CD4-positive, alpha-beta T cell treated with Interleukin-15 for 4 hours (primary cell): ENCODE results near the gene SLC2A2.

Experiments used
- DNase-seq: peaks from one replicate; pipeline ENCODE4 v3.0.0-alpha.2; 2020; ENCODE audit warnings: low spot score

Gene SLC2A2

DNA sequence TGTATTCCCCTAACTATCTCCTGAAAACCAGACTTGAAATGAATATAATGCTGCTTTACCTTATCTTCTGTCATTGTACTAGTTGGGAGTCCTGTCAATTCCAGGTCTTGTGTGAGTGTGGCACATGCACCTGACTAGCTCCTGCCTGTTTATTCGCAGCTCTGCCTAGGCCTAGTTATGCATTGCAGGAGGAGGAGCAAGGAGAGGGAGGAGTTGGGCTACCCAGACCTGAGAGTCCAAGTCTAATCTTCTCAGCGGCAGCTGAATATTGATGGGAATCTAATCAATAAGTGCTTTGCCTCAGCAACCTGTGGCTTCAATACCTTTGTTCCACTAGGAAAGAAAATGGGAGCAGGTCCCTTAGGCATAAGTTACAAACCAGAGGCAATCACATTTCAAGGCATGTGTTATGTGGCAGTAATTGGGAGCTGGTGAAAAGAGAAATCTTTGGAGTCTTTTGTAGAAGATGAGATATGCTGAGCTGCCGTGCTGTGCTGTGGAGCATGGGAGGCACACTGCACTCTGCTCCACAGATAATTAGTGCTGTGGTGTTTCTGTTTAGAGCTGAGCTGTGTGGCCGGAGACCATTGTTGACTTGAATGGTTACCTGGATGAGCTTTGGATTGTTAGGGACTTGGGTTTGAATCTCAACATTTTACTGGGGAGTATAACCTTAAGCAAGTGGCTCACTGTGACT lies at the start of gene SLC2A2:
Gene SLC2A2 (minus strand): TSS at position 124 of the 697 bp plus-strand sequence. CDS start 50 bp downstream, at position 74.
- DNase-seq = no peak

DNA sequence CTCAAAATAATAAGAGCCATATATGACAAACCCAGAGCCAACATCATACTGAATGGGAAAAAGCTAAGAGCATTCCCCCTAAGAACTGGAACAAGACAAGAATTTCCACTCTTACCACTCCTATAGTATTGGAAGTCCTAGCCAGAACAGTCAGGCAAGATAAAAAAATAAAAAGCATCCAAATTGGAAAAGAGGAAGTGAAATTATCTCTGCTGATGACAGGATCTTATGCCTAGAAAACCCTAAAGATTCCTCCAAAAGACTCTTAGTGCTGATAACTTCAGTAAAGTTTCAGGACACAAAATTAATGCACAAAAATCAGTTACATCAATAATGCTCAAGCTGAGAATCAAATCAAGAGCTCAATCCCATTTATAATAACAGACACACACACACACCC lies 45.9 kb upstream of the SLC2A2 start:
- no peak for DNase-seq

DNA sequence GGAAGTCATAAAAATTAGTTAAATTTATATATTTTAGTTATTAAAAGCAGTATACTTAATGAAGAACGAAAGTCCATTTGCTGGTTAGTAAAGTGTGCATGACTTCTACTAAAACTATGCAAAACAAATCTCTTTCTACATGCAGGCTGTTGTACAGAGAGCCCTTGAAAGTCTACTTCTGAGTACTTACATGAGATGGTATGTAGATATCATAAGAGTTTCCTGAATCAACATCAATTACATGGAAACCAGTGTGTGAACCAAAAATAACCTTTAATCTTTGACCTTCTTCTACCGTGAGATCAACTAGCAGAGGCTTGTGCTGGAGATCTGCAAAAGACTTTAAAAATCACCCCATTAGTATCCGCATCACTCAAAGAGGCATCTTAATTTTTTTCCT lies 42.1 kb upstream of the SLC2A2 start:
- DNase-seq = no peak

DNA sequence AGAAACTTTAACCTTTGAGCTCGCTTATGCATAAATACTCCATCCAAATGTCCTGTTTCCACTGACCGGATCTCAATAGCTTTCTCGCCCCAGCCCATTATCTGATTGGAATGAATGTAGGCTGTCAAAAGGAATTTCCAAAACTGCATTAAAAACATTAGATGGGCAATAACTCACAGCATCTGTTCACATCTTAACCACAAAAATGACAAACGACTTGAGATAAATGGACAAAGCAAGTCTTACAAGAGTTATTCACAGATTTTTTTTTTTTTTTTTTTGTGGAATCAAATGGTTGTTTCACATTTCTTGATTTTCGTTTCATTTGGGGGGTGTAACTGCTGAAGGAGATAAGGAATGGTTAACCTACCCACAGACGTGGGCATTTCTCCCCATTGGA lies 39.7 kb upstream of the SLC2A2 start:
- no peak for DNase-seq

DNA sequence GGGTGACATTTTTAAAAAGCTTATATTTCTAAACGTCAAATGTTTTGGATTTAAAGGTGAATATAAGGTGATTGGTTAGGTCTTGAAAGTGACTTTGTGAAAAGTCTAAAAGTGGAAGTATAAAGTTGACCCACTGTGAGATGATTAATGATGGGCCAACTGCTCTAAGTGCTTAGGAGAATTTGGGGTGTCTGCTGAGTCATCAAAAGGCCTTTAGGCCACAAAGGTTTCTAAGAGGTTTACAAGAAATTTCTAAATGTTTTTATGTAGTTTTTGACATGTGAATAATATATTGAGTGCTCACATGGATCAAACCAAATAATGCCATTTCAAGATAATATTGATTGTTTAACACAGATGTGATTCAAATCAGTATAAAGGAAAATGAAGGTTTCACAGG lies 39.2 kb upstream of the SLC2A2 start:
- no peak for DNase-seq

DNA sequence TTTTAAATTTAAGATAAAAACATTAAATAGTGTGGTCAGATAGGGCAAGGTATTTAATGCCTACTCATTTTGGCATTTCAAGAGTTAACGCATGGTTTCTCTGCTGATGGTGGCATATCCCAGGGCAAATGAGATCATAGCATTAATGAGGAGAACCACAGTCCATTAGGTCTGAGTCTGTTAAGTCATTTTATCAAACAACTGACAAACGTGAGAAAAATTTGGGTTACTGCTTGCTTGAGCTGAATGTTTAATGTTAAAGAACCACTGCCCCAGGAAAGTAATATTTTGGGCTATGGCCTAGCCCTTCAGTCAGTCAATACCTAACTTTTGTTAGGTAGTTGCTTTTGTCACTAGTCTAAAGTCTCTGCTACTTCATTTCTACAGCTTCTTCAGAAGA lies 37.9 kb upstream of the SLC2A2 start:
- no peak for DNase-seq

DNA sequence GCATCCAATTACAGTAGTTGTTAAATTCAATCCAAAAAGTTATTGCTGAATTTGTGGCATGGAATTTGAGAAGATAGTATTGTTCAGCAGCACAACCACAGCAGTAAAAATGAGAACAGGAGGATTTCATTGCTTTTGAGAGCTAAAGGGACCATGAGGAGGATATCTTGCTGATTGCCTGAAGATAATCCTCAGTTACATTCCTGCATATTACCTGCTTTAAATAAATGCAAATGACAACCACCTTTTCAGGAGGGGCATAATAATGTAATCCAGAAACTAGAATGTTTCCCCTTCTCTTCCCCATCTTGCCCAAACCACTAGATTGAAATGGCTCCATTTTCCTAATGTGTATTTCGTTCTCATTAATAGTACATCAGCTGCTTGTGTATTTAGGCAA lies 35.2 kb upstream of the SLC2A2 start:
- no peak for DNase-seq

DNA sequence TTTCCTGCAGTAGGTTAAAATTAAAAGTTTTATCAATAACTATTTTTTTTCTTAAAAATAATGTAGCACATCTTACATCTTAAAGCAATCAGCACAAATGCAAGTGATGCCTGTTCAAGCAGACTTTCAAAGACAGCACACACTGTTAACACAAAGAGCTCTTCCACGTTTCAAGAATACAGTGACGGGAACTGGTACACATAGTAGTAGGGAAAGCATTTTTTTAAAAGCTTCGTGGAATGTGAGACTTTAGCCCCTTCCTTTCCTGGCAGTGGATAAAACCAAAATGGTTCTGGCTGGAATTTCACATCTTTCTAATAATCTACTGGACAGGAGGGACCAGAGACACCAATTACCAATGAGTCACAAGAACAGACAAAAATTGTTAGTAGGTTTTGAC lies 33.5 kb upstream of the SLC2A2 start:
- DNase-seq = no peak

DNA sequence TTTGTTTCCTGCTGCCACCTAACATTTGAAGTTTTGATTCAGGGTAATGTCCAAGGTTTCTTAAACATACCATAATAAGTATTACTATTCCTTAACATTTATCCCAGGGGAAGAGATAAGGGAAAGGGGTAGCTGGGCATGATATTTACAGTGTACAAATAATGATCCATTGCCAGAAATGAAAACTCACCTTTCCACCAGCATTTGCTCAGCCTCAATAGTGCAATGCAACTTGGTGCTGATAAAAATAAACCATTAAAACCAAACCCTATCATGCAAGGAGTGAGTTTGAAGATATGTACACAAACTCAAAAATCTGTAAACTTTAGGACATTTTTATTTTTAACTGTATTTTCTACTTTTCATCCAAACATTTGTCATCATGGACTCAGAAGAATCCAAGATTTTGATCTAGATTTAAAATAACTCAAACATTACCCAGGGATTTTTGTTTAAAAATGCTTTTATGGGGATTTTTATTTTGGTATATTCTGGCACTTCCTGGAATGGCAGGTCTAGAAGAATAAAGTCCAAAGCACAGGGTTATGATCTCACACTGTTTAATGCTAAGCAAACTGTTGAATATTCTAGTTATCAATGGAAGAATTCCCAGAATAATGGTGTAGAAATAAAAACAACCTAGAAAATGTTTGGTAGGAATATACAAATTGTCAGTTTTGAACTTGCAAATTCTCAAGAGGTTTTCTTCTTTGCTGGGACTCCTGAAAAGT lies 32.5 kb upstream of the SLC2A2 start:
- DNase-seq = no peak

DNA sequence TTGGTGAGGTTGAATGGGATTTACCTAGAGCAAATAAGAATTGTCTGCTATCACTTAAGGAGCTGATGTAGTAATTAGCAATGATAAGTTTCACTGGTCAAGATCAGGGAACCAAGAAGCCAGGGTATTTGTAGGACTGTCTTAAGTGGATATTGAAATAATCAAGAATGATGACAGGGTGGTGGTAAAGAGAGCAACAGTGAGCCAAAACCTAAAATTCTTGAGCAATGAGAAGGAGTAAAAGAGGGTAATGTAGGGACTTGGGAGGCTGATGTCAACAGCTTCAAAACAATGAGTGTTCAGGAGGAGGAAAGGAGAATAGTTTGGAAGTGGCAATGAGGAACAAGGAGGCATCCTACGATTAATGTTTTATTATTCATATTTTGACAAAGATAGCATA lies 31.5 kb upstream of the SLC2A2 start:
- DNase-seq = no peak

DNA sequence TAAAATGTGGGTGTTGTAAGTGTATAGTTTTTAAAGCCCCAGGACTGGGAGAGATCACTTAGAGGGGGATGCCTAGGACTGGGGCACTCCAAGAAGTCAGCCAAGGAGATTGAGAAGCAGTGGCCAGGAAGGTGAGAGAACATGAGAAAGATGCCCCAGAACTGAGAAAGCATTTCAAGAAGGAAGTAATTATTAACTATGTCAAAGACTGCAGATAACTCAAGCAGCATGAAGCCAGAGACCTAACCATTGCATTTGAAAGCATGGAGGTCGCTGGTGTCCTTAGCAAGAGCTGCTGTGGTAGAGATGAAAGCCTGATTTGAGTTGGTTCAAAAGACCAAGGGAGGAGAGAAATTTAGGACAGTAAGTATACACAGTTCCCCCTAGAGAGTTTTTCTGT lies 30.6 kb upstream of the SLC2A2 start:
- DNase-seq = no peak

DNA sequence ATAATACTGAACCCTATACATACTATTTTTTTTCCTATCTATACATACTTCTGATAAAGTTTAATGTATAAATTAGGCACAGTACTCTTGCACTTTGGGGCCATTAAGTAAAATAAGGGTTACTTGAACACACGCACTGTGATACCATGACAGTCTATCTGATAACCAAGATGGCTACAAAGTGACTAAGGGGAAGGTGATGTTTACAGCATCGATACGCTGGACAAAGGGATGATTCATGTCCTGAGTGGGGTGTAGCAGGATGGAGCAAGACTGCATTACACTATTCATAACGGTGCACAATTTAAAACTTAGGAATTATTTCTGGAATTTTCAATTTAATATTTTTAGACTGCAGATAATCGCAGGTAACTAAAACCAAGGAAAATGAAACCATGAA lies 30.0 kb upstream of the SLC2A2 start:
- no peak for DNase-seq

DNA sequence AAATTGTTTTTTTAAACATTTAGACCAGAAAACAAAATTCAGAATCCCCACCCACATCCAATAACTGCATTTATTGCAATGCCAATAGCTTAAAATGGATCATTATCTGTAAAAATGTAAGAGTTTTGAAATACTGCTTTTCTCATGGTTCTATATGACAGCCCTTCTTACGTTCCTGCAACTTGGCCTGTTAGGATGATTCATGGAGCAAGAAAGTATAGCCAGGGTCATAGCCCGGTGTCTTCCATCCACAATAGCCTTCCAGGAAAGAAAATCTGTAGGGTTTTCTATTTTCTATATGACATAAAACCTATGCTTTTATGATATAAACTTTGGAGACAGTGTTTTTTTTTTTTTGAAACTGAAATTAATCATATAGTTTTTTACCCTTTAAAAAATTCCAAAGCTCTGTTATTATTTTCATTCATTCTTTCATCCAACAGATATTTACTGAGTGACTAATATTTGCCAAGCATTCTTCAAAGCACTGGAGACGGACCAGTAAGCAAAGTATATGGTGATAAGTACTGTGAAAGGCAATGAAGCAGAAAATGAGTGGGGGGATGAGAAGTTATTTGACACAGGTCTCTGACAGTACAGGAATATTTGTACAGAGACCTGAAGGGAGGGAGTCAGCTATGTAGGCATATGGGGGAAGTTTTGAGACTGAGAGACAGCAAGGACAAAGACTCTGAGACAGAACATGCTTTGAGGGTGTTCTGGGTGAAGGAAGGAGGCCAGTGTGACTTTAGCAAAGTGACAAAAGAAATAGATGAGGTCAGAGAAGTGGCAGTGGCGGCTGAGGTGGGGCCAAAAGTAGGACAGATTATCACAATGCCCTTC lies 29.0 kb upstream of the SLC2A2 start:
- no peak for DNase-seq

DNA sequence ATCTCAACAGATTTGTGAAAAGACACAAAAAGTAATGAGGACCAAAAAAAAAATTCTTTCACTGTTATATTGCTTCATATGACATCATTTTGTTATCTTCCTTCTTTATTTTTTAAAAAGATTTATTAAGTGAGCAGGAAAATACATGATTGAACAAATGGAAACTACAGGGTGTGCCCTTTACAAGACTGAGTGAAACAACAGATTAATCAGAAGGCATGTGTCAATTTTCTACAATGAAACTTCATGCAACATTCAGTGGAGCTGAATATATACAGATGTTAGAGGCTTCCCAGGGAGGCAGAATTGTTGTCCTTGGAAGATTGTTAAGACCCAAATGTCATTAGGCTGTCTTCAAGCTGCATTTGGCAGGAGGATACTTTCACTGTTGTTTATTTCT lies 28.4 kb upstream of the SLC2A2 start:
- DNase-seq = no peak

DNA sequence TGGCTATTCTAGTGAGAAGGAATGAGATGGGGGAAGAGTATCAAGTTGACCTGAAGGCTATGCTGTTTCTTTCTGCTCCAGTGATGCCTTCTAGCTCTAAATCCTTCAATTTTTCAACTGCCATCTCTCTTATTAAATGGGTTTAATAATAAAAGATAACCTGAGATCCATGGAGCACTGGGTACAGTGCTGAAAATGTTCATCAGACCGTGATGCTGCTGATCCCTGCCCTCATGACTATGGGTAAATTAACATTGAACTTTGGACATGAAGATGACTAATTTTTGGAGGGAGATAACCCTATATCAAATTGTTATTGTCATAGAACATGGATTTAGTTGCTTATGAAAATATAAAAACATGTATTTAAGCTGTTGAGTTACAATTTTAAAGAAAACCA lies 27.7 kb upstream of the SLC2A2 start:
- DNase-seq = no peak

DNA sequence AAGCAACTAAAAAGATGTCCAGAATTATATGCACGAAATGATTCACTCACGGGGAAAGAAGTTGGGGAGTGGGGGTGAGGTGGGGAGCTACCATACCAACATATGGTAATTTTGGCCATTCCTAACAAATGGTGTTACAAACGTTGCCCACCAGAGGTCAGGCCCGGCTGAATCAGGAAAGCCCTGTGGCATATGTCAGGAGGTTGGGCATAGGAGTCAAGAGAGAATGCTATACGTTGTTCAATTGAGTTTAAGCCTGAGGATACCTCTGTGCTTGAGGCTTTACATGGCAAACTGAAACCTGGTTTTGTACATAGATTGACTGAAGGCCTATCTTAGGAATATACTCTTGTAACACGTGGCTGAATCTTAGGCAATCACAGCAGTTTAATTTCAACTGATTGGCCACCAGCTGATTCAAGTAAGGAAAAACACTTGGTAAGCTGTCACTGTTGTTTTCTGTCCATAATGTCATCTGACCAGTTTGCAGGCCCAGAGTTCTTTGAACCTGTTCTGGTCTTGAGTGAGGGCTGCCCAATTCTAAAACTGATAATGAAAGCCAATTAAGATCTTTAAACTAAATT lies 23.4 kb upstream of the SLC2A2 start:
- DNase-seq = peak; percentile 31

DNA sequence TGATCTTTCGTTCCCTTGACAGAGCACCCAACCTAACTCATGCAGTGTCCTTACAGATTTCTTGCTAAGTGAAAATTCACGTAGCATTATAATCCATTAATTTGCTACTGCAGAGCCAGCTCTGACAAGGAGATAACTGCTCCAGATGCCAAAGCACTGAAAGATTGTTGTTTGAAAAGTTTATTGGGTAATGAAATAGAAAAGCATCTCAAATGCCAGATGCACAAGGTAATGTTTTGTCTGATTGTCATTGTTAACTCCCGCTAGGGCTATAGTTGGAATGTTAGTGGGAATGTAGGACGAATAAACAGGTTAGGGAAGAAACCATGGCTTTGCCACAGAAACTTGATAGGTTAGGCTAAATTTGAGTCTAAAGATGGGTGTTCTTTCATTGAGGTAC lies 20.2 kb upstream of the SLC2A2 start:
- no peak for DNase-seq

DNA sequence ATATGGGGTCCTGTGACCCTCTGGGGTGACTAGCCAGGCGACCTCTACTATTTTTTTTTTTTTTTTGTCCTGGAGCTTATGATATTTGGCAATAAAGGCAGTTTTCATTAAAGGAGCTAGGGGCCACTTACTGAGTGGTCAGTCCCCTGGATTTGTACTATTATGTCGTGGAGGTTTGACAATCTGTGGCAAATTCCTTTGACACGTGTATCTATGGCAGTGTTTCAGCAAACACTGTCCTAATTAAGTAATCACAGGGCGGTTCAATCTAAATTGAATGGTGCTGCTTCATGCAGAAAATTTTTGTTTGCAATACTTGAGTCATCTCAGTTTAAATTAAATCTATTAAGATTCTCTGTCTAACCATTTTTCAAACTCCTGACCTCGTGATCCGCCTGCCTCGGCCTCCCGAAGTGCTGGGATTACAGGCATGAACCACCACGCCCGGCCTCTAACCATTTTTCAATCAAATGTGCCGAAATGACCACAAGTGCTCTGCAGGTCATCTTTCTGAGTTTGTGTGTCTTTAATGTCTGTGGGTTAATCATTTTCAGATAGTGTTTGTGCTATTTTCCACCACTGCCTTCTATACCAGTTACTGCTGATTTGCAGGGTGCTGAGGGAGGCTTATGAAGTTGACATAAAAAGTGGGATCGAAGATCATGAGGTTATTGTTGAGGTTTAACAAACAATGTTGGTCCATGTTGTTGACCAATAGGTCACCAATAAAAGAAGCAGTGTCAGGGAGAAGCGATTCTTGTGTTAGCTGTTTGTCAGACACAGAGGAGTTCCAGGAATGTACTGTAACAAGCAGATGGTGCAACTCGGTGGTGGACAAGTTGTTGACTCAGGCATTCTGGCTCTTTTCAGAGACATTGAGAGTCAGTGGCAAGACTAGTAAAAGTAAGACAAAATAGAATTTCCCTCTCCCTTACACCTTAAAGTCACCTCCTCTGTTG lies 18.6 kb upstream of the SLC2A2 start:
- no peak for DNase-seq

DNA sequence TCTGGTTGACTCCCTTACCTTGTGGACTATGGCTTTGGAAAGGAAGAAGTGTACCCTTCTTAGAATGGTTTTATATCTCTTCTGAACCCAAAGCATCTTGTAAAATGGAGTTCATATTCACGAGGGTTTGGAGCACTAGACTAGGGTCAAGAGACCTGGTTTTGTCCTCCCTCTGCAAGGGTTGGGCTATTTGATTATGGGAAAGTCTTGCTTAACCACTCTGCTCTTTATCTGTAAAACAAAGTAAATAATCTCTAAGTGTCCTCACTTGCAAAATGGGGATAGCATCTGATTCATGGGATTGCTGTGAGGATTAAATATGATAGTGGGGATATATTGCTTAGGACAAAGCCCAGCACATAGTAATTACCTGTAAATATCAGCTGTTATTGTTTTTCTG lies 17.9 kb upstream of the SLC2A2 start:
- no peak for DNase-seq

DNA sequence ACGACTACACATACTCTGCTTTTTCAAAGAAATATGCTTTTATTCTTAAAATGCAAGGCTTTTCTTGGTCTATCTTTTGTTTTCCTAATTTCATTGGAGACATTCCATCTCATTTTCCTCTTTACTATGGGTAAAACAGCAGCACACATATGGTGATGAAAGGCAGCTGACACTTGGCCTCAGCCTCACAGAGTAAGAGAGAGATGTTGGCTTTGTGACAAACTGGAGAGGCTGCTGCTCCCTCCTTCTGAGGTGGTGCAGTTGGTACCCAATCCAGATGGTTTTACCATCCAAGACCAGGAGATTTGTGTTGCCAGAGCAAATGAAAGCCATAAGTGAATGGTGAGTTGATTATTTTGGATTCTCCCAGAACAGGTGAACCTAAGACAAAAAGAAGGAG lies 13.2 kb upstream of the SLC2A2 start:
- DNase-seq = no peak

DNA sequence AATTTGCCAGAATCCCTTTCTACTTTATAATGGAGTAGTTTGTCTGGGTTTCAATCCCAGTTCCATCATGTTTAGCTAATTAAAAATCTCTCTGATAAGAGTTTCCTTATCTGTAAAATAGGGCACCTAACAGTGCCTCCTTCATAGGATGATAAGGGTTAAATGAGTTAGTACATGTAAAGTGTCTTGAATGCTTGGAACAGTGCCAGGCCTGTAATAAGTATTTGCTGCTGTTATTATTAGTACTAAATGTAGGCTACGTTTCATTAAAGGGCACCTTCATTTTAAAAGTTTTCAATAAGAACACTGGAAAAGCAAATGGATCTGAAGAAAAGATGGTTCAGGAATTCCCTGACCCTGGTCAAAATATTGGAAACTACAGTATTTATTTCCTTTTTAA lies 11.8 kb upstream of the SLC2A2 start:
- DNase-seq = no peak
